ENCODE measurements around the gene NPR2.

The NPR2 gene

GRCh38 chr9:35763803-35764202 lies 27.6 kb upstream of the NPR2 start:
- DNase-seq (ENCODE audit: low spot score) = no peak

- no peak for DNase-seq (ENCODE audit: low spot score)
Measured at GRCh38 chr9:35766997-35767396, 24.4 kb upstream of the NPR2 start.

- DNase-seq (ENCODE audit: low spot score) = no peak
Measured at GRCh38 chr9:35767458-35767857, 23.9 kb upstream of the NPR2 start.

- no peak for DNase-seq (ENCODE audit: low spot score)
Measured at GRCh38 chr9:35769763-35770162, 21.6 kb upstream of the NPR2 start.

GRCh38 chr9:35771075-35771433 lies 20.3 kb upstream of the NPR2 start:
- DNase-seq (ENCODE audit: low spot score) = no peak

- no peak for DNase-seq (ENCODE audit: low spot score)
Measured at GRCh38 chr9:35771534-35771933, 19.9 kb upstream of the NPR2 start.

GRCh38 chr9:35771943-35772342 lies 19.4 kb upstream of the NPR2 start:
- no peak for DNase-seq (ENCODE audit: low spot score)

- DNase-seq (ENCODE audit: low spot score) = no peak
Measured at GRCh38 chr9:35774907-35775635, 16.3 kb upstream of the NPR2 start.

- no peak for DNase-seq (ENCODE audit: low spot score)
Measured at GRCh38 chr9:35776018-35776417, 15.4 kb upstream of the NPR2 start.

GRCh38 chr9:35778496-35778895 lies 12.9 kb upstream of the NPR2 start:
- no peak for DNase-seq (ENCODE audit: low spot score)

GRCh38 chr9:35781066-35781465 lies 10.3 kb upstream of the NPR2 start:
- DNase-seq (ENCODE audit: low spot score) = no peak

- DNase-seq (ENCODE audit: low spot score) = no peak
Measured at GRCh38 chr9:35783418-35783817, 8.0 kb upstream of the NPR2 start.

GRCh38 chr9:35789541-35789940 lies 1.9 kb upstream of the NPR2 start:
- DNase-seq (ENCODE audit: low spot score) = no peak

GRCh38 chr9:35790025-35790384 lies 1.4 kb upstream of the NPR2 start:
- no peak for DNase-seq (ENCODE audit: low spot score)

GRCh38 chr9:35790385-35791296 lies 750 bp upstream of the NPR2 start:
- DNase-seq (ENCODE audit: low spot score) = peak; percentile 90

GRCh38 chr9:35792024-35792813 lies 828 bp downstream of the NPR2 start:
- DNase-seq (ENCODE audit: low spot score) = no peak

- no peak for DNase-seq (ENCODE audit: low spot score)
Measured at GRCh38 chr9:35792826-35793225, 1.4 kb downstream of the NPR2 start.

GRCh38 chr9:35793461-35793860 lies 2.1 kb downstream of the NPR2 start:
- no peak for DNase-seq (ENCODE audit: low spot score)

- DNase-seq (ENCODE audit: low spot score) = no peak
Measured at GRCh38 chr9:35795695-35796094, 4.3 kb downstream of the NPR2 start.

GRCh38 chr9:35797311-35798109 lies 6.1 kb downstream of the NPR2 start:
- DNase-seq (ENCODE audit: low spot score) = no peak

GRCh38 chr9:35798658-35799374 lies 7.4 kb downstream of the NPR2 start:
- no peak for DNase-seq (ENCODE audit: low spot score)

Data from D341Med (cell line).